Bone marrow (tissue), 2 donors: ENCODE results near the gene TBC1D2.
"Not testable (repeated sequence)": the region's sequence is repeated elsewhere in the genome, so short reads cannot be mapped to it uniquely, and the experiment has no call there.

Source experiments
- DNase-seq, 2 donors: peaks; one replicate each; lab custom pipeline; 2025; lab: John Stamatoyannopoulos, UW

TBC1D2 gene

GRCh38 chr9:98270284-98270683, 14.8 kb upstream of the TBC1D2 start:
- DNase-seq = not testable (repeated sequence)

DNA sequence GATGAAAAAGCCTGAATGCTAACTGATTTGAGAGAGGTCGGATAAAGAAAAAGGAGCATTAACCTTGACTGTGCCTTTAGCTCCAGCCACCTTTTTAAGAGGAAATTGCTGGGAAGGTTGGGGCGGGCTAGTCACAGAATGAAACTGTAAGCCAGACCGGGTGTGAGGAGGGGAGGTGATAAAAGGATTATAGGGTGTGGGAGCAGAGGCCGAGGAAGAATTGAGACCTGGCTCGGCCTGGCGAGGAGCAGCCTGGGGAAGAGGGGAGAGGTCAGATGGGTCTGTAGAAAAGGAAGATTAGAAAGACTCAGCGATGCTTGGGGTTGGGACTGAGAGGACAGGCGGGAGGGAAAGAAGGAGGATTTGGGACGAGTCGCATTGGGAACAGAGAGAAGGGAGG, 14.2 kb upstream of the TBC1D2 start:
- DNase-seq = not testable (repeated sequence)

GRCh38 chr9:98267556-98267955, 12.1 kb upstream of the TBC1D2 start:
- not testable (repeated sequence) for DNase-seq

GRCh38 chr9:98264516-98264915, 9.1 kb upstream of the TBC1D2 start:
- no peak for DNase-seq

- DNase-seq = peak; percentile 7 to 76
Measured at GRCh38 chr9:98263482-98264357, 8.3 kb upstream of the TBC1D2 start.

DNA sequence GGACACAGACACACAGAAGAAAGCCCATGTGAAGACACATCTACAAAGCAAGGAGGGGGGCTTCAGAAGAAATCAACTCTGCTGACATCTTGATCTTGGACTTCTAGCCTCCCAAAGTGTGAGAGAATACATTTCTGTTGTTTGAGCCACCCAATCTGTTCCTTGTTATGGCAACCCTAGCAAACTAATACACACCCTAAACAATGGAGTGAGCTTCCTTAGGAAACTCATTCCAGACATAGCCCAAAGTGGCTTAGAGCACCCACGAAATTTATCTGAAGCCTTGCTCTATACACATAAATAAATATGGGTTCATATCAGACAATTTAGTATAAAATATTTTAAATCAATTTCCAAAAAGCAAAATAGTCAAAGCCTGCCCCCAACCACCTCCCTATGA, 7.6 kb upstream of the TBC1D2 start:
- no peak for DNase-seq

DNA sequence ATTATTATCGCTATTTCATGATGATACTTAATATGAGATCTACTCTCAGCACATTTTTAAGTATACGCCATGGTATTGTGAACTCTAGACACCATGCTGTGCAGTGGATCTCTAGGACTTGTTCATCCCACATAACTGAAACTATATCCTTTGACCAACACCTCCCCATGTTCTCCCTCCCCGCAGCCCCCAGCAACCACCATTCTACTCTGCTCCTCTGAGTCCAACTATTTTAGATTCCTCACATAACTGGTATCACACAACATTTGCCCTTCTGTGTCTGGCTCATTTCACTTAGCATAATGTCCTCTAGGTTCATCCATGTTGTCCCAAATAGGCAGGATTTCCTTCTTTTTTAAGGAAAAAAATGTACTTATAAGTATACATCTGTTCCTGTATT, 6.6 kb upstream of the TBC1D2 start:
- DNase-seq = no peak

DNA sequence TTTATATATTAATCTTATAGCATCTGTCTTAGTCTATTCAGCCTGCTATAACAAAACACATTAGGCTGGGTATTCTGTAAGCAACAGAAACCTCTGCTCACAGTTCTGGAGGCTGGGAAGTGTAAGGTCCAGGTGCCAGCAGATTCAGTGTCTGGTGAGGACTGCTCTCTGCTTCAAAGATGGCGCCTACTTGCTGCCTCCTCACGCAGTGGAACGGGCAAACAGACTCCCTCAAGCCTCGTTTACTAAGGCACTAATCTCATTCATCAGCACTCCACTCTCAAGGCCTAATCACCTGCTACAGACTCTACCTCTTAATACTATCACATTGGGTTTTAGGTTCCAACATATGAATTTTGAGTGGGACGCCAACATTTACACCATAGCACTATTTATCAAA, 5.2 kb upstream of the TBC1D2 start:
- no peak for DNase-seq

- DNase-seq = no peak
Measured at GRCh38 chr9:98259791-98260190, 4.3 kb upstream of the TBC1D2 start.

GRCh38 chr9:98256756-98257155, 1.3 kb upstream of the TBC1D2 start:
- DNase-seq = peak in 1 of 2 donors; percentile 23

GRCh38 chr9:98255061-98255577, 330 bp downstream of the TBC1D2 start:
- DNase-seq = no peak

- DNase-seq = no peak
Measured at GRCh38 chr9:98254228-98255060, 1.0 kb downstream of the TBC1D2 start.

DNA sequence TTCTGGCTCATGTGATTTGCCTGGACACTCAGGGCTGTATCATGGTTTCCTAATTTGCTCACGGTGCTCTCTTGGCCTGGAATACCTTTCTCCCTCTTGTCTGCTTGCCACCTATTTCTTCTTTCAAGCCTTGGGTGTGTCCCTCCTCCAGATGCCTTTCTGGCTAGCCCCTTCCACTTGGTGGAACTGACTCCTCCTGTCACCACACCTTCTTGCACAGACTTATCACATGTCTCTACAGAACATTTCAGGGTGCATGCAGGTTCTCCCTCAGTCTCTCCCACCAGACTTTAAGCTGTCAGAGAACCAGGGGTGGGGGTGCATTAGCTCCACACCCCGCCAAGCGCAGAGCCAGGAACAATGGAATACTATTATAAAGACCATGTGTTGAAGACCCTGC, 1.9 kb downstream of the TBC1D2 start:
- DNase-seq = no peak

- DNase-seq = no peak
Measured at GRCh38 chr9:98251551-98251950, 3.9 kb downstream of the TBC1D2 start.

GRCh38 chr9:98249771-98250170, 5.7 kb downstream of the TBC1D2 start:
- no peak for DNase-seq

GRCh38 chr9:98248737-98249474, 6.5 kb downstream of the TBC1D2 start:
- DNase-seq = peak; percentile 35 to 74

DNA sequence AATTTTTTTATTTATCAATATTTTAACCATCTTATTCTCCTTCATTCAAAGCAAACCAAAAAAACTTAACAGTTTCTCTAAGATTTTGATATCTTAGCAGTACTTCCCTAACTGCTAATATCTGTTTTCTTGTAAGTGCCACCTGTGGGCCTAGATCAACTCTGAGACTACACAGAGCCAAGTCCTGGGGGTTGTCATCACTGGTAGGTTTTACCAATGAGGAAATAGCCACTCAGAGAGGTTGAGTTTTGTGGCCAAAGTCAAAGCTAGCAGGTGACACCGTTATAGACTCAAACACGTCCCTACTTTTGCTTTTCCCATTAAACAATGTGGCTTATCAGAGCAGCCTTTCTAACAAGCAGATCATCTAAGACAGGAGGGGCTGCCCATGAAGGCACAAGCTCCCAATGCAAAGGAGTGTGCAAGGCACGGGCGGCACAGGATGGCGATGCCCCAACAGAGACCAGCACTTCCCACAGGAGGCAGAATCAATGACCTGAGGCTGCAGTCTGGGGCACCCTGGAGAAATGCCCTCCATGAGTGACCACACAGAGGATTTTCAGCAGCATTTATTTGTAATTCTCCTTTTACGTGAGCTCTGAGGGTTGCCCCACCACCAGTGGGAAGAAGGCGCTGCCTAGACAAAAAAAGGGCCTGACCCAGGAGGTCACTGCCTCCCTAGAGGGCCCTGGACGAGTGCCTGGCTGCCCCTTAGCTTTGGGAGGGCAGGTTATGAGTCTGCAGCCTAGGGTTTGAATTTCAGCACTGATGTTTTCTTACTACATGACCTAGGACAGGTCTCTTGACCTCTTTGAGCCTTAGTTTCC, 7.4 kb downstream of the TBC1D2 start:
- DNase-seq = no peak

DNA sequence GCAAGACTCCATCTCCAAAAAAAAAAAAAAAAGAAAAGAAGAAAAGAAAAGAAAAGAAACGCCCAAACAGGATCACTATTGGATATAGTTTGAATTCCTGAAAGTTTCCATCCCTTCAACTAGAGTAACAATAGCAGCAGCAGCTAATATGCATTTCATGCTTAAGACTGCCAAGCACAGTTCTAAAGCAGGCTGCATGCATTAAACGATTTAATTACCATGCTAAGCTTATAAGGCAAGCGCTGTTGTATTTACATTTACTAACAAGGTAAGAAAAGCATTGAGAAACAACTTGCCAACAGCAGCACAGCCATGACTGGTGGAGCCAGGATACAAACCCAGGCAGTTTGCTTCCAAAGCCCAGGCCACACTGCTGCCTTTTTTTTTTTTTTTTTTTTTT, 13.0 kb downstream of the TBC1D2 start:
- DNase-seq = no peak

GRCh38 chr9:98241357-98242300, 13.8 kb downstream of the TBC1D2 start:
- DNase-seq = peak in 1 of 2 donors; percentile 33

- no peak for DNase-seq
Measured at GRCh38 chr9:98240475-98240874, 15.0 kb downstream of the TBC1D2 start.
